Measurements from ENCODE around the gene TTC6.

The TTC6 gene

GRCh38 chr14:37590428-37591139 lies 4.8 kb upstream of the TTC6 start:
- DNase-seq (ENCODE audit: low read depth), result no peak
- H3K4me3 ChIP-seq (ENCODE audit: low read length), result no peak overlapping the region
- no peak for TF ChIP-seq CTCF (conservative IDR thresholded peaks at IDR 0.05; ENCODE audit: low read depth, low read length)

- no peak for DNase-seq (ENCODE audit: low read depth)
- peak; percentile 25 for TF ChIP-seq CTCF (conservative IDR thresholded peaks at IDR 0.05; ENCODE audit: low read depth, low read length)
- H3K4me3 ChIP-seq (ENCODE audit: low read length), result no peak overlapping the region
Measured at GRCh38 chr14:37591311-37591940, 4.0 kb upstream of the TTC6 start.

GRCh38 chr14:37591941-37592481 lies 3.4 kb upstream of the TTC6 start:
- TF ChIP-seq CTCF (conservative IDR thresholded peaks at IDR 0.05; ENCODE audit: low read depth, low read length), result no peak
- DNase-seq (ENCODE audit: low read depth), result no peak
- no peak overlapping the region for H3K4me3 ChIP-seq (ENCODE audit: low read length)

- DNase-seq (ENCODE audit: low read depth), result no peak
- no peak overlapping the region for H3K4me3 ChIP-seq (ENCODE audit: low read length)
Measured at GRCh38 chr14:37592482-37593408, 2.7 kb upstream of the TTC6 start.

GRCh38 chr14:37593511-37594237 lies 1.8 kb upstream of the TTC6 start:
- no peak for DNase-seq (ENCODE audit: low read depth)
- H3K4me3 ChIP-seq (ENCODE audit: low read length), result no peak overlapping the region
- TF ChIP-seq CTCF (conservative IDR thresholded peaks at IDR 0.05; ENCODE audit: low read depth, low read length), result no peak

More at GRCh38 chr14:37592482-37593408, 2.7 kb upstream of the TTC6 start:
- no peak for TF ChIP-seq CTCF (conservative IDR thresholded peaks at IDR 0.05; ENCODE audit: low read depth, low read length)

GRCh38 chr14:37594238-37594970 lies 1.0 kb upstream of the TTC6 start:
- peak overlapping the region; percentile 44 for H3K4me3 ChIP-seq (ENCODE audit: low read length)
- no peak for DNase-seq (ENCODE audit: low read depth)
- peak; percentile 87 for TF ChIP-seq CTCF (conservative IDR thresholded peaks at IDR 0.05; ENCODE audit: low read depth, low read length)

Data from retinal pigment epithelial cell (primary cell).